A549 (cell line): ENCODE data around the gene HSP90B1. TPM values are rescaled to one million over a fixed set of nuclear protein-coding genes. Genes with fewer than 3 reads are reported as not detected.

ENCODE experiments used
- ATAC-seq, 2 experiments: fragments of 200-7000 bp in 1 of 2; fragments of >200 bp in 1 of 2; cut with Nextera tagmentation in 1 of 2; cut with Tn5 transposase in 1 of 2; 3 replicates each; pipeline versions ENCODE4 v1.8.0 to v1.9.1; 2018 to 2020; ENCODE audit warnings: mild to moderate bottlenecking in 1 of 2, moderate library complexity in 1 of 2
- CTCF ChIA-PET: fragments of 300-600 bp; sonication (Branson Sonifier 250); formaldehyde crosslinking; extraction: SDS; loops from one replicate; lab custom pipeline; 2021; ENCODE audit warnings: antibody characterized with exemption, inconsistent platforms; lab: Yijun Ruan, JAX
- POLR2A ChIA-PET: fragments of 350-600 bp; formaldehyde crosslinking; extraction: SDS; loops from one replicate; lab custom pipeline; 2021; ENCODE audit warnings: antibody characterized with exemption, inconsistent platforms; lab: Yijun Ruan, JAX
- DNase-seq, 2 experiments: peaks; one replicate each; pipeline versions ENCODE4 v3.0.0 to v3.0.0-alpha.2; 2011 to 2016; ENCODE audit warnings: low read depth in 1 of 2, low spot score in 1 of 2
- FAIRE-seq: peaks from 2 replicates; lab custom pipeline; 2011; peaks lifted over from hg19 to GRCh38; lab: Jason Lieb, UNC
- H3K27ac ChIP-seq, 2 experiments: fragments of >200 bp; sonication (Bioruptor Twin); formaldehyde crosslinking; 3 replicates each; pipeline ENCODE4 v1.5.1; 2016 to 2017
- H3K4me1 ChIP-seq: fragments of >200 bp; sonication (Bioruptor Twin); formaldehyde crosslinking; 3 replicates; pipeline ENCODE4 v1.6.1; 2016
- H3K4me2 ChIP-seq: fragments of >200 bp; sonication (Bioruptor Twin); formaldehyde crosslinking; 3 replicates; pipeline ENCODE4 v1.6.1; 2016
- H3K4me3 ChIP-seq: fragments of >200 bp; sonication (Bioruptor Twin); formaldehyde crosslinking; 3 replicates; pipeline ENCODE4 v1.5.1; 2016
- H3K9me3 ChIP-seq: fragments of >200 bp; sonication (Bioruptor Twin); formaldehyde crosslinking; 3 replicates; pipeline ENCODE4 v1.6.1; 2016
- CBX8 ChIP-seq: fragments of 200-600 bp; sonication (generic); IDR thresholded peaks from 2 replicates; pipeline ENCODE4 v1.6.1; 2016
- CEBPB ChIP-seq, 2 experiments: fragments of >200 bp in 1 of 2; sonication (Bioruptor Twin) in 1 of 2; formaldehyde crosslinking in 1 of 2; IDR thresholded peaks; 2 replicates each; pipeline ENCODE4 v1.6.1; 2012 to 2016
- CHD2 ChIP-seq: fragments of 150-350 bp; IDR thresholded peaks from 2 replicates; pipeline ENCODE4 v1.6.1; 2014; ENCODE audit warnings: low read length; ENCODE audit not compliant: partially characterized antibody
- CTCF ChIP-seq: fragments of >200 bp; sonication (Bioruptor Twin); formaldehyde crosslinking; IDR thresholded peaks from 3 replicates; pipeline ENCODE4 v1.5.1; 2016
- ELK1 ChIP-seq: fragments of 150-350 bp; IDR thresholded peaks from 2 replicates; pipeline ENCODE4 v1.6.1; 2014; ENCODE audit warnings: low read depth, mild to moderate bottlenecking, low read length
- ESRRA ChIP-seq: fragments of 150-350 bp; IDR thresholded peaks from 2 replicates; pipeline ENCODE4 v1.6.1; 2014; ENCODE audit warnings: mild to moderate bottlenecking, low read length, borderline replicate concordance
- FOSB ChIP-seq: fragments of 250-450 bp; sonication (Bioruptor Pico); IDR thresholded peaks from 2 replicates; pipeline ENCODE4 v1.5.0; 2020; ENCODE audit warnings: mild to moderate bottlenecking, moderate library complexity
- GATA3 ChIP-seq: IDR thresholded peaks from 2 replicates; pipeline ENCODE4 v1.6.1; 2012; ENCODE audit warnings: borderline replicate concordance
- HEYL ChIP-seq: fragments of 250-450 bp; sonication (Bioruptor Pico); IDR thresholded peaks from 2 replicates; pipeline ENCODE4 v1.8.0; 2021; ENCODE audit warnings: mild to moderate bottlenecking, moderate library complexity
- HMGXB4 ChIP-seq: fragments of 250-450 bp; sonication (Bioruptor Pico); IDR thresholded peaks from 2 replicates; pipeline ENCODE4 v1.5.0; 2021; ENCODE audit warnings: mild to moderate bottlenecking, moderate library complexity, borderline replicate concordance
- JUN ChIP-seq, 2 experiments: fragments of >200 bp; sonication (Bioruptor Twin); formaldehyde crosslinking; IDR thresholded peaks; 2 replicates in 1 of 2; 3 replicates in 1 of 2; pipeline ENCODE4 v1.6.1; 2016 to 2017
- NFE2L2 ChIP-seq: fragments of 150-350 bp; conservative IDR thresholded peaks from 2 replicates; pipeline ENCODE4 v1.6.1; 2014; ENCODE audit warnings: low read length
- NR3C1 ChIP-seq: fragments of >200 bp; sonication (Bioruptor Twin); formaldehyde crosslinking; IDR thresholded peaks from 3 replicates; pipeline ENCODE4 v1.6.1; 2017
- PHF8 ChIP-seq: fragments of 200-600 bp; sonication (generic); IDR thresholded peaks from 2 replicates; pipeline ENCODE4 v1.6.1; 2016; ENCODE audit warnings: low read depth, mild to moderate bottlenecking, antibody characterized with exemption, moderate library complexity, borderline replicate concordance
- POLR2A ChIP-seq: IDR thresholded peaks from 2 replicates; pipeline ENCODE4 v1.6.1; 2012; ENCODE audit warnings: mild to moderate bottlenecking, low read length
- TP53 ChIP-seq: fragments of 250-450 bp; sonication (Bioruptor Pico); IDR thresholded peaks from 2 replicates; pipeline ENCODE4 v1.5.0; 2021; ENCODE audit warnings: mild to moderate bottlenecking, moderate library complexity
- ZNF302 ChIP-seq: fragments of 250-450 bp; sonication (Bioruptor Pico); IDR thresholded peaks from 2 replicates; pipeline ENCODE4 v1.9.0; 2021; ENCODE audit warnings: inconsistent platforms, mild to moderate bottlenecking, moderate library complexity
- WGBS: methylation state at CpG from one replicate; pipeline ENCODE4 v1.1.6; 2017; ENCODE audit errors: missing lambda C conversion rate; 5-methylcytosine and 5-hydroxymethylcytosine counted together
- polyA plus RNA-seq, 4 experiments: library from polyadenylated mRNA; depleted of rRNA in 3 of 4; stranded (reverse); fragments of >200 nt; fragmentation: RNase III in 1 of 4; extraction: RNeasy Plus Mini Kit Qiagen cat#74134 plus additional on column Dnase treatment in 1 of 4; gene quantifications; 2 replicates in 3 of 4; 3 replicates in 1 of 4; pipeline ENCODE4 v1.2.3, GENCODE V29; 2011 to 2017
- TF ChIP-seq, protein P1 (sequence below): fragments of >200 bp; sonication (Bioruptor Twin); formaldehyde crosslinking; IDR thresholded peaks from 3 replicates; pipeline ENCODE4 v1.6.1; 2016
- TF ChIP-seq, protein P2 (sequence below): IDR thresholded peaks from 2 replicates; pipeline ENCODE4 v1.6.1; 2012; ENCODE audit warnings: low read depth, borderline replicate concordance
- TF ChIP-seq, protein P3 (sequence below): IDR thresholded peaks from 2 replicates; pipeline ENCODE4 v1.6.1; 2012
- TF ChIP-seq, protein P4 (sequence below): fragments of >200 bp; sonication (Bioruptor Twin); formaldehyde crosslinking; IDR thresholded peaks from 2 replicates; pipeline ENCODE4 v1.6.1; 2016

Gene HSP90B1
- polyA plus RNA-seq, 2 of the 4 experiments (the other 2 are of a cell fraction), result 624 to 915 TPM

GRCh38 chr12:103929046-103929783 is 995 bp upstream of the HSP90B1 start:
- 5% methylated on average over 34 of the region's 37 CpGs for WGBS
- ATAC-seq (peak; percentile 78 to 82), FAIRE-seq (no peak), DNase-seq (peak; percentile 92 to 94)
- TF ChIP-seq ZNF302 (CRISPR knock-in tag) (no peak), POLR2A (peak; percentile 72), CBX8 (no peak), PHF8 (peak; percentile 97), GATA3 (peak; percentile 24; the same call in 1 of the 2 replicates), JUN (IDR thresholded peaks at IDR 0.05) (peak in 1 of 2 experiments; percentile 73; a peak in 3 of 5 replicates), CTCF (no peak)
- TF ChIP-seq, protein P1, sequence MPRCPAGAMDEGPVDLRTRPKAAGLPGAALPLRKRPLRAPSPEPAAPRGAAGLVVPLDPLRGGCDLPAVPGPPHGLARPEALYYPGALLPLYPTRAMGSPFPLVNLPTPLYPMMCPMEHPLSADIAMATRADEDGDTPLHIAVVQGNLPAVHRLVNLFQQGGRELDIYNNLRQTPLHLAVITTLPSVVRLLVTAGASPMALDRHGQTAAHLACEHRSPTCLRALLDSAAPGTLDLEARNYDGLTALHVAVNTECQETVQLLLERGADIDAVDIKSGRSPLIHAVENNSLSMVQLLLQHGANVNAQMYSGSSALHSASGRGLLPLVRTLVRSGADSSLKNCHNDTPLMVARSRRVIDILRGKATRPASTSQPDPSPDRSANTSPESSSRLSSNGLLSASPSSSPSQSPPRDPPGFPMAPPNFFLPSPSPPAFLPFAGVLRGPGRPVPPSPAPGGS, result peak; percentile 73; the same call in 1 of the 3 replicates
- TF ChIP-seq, protein P2, sequence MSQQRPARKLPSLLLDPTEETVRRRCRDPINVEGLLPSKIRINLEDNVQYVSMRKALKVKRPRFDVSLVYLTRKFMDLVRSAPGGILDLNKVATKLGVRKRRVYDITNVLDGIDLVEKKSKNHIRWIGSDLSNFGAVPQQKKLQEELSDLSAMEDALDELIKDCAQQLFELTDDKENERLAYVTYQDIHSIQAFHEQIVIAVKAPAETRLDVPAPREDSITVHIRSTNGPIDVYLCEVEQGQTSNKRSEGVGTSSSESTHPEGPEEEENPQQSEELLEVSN, result 0 out of 2 replicates have a peak, but pooled peaks have one; percentile 23
- TF ChIP-seq, protein P3, sequence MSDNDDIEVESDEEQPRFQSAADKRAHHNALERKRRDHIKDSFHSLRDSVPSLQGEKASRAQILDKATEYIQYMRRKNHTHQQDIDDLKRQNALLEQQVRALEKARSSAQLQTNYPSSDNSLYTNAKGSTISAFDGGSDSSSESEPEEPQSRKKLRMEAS, result peak; percentile 64
- ChIA-PET CTCF (interaction anchor here (1.7 kb wide), 1 partner anchor 158 kb away, joined by 7 read pairs; no protein-coding TSS in a partner anchor), POLR2A (interaction anchor here (0.5 to 2.5 kb wide), 23 partner anchors 9 to 392 kb away, joined by 3 to 43 read pairs (median 5); partner anchors contain the start of genes NFYB, NT5DC3 and TDG)
- peak overlapping the region; percentile 92 for H3K4me2 ChIP-seq
- peak overlapping the region; percentile 55 for H3K4me3 ChIP-seq
- peaks cover 32% of the 10 kb centered on the region for H3K4me1 ChIP-seq
- H3K9me3 ChIP-seq, result no peaks in the 10 kb centered on the region
- peak overlapping the region; percentile 90 to 91 for H3K27ac ChIP-seq

- H3K4me1 ChIP-seq, result peaks cover 35% of the 10 kb centered on the region
- under 1% methylated on average over 18 of the region's 18 CpGs for WGBS
- H3K4me3 ChIP-seq, result peak overlapping the region; percentile 55
- DNase-seq, result no peak
- peak overlapping the region; percentile 90 to 91 for H3K27ac ChIP-seq
- H3K9me3 ChIP-seq, result no peaks in the 10 kb centered on the region
- ChIA-PET CTCF (interaction anchor here (0.7 to 1.7 kb wide), 2 partner anchors 32 to 158 kb away, joined by 3 to 7 read pairs; no protein-coding TSS in a partner anchor), POLR2A (interaction anchor here (0.5 to 2.5 kb wide), 26 partner anchors 9 to 412 kb away, joined by 3 to 43 read pairs (median 4); partner anchors contain the start of genes HCFC2, NFYB, NT5DC3 and TDG)
- no peak for FAIRE-seq
- peak overlapping the region; percentile 92 for H3K4me2 ChIP-seq
- no peak for ATAC-seq
- TF ChIP-seq, protein P4, sequence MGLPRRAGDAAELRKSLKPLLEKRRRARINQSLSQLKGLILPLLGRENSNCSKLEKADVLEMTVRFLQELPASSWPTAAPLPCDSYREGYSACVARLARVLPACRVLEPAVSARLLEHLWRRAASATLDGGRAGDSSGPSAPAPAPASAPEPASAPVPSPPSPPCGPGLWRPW, result no peak
- TF ChIP-seq FOSB (CRISPR knock-in tag) (no peak), CHD2 (no peak), HMGXB4 (CRISPR knock-in tag) (no peak), CBX8 (no peak), POLR2A (no peak), NFE2L2 (no peak), ESRRA (no peak), TP53 (CRISPR knock-in tag) (no peak), CEBPB (IDR thresholded peaks at IDR 0.05) (no peak), HEYL (CRISPR knock-in tag) (no peak), NR3C1 (no peak), ELK1 (no peak)
Observed at GRCh38 chr12:103929784-103930033, 501 bp upstream of the HSP90B1 start.
